H9 (cell line): ENCODE data around the gene ZNF423. TPM values are rescaled to one million over a fixed set of nuclear protein-coding genes. Genes with fewer than 3 reads are reported as not detected.

Experiments
- DNase-seq: peaks from one replicate; pipeline ENCODE4 v3.0.0-alpha.2; 2017
- H2AFZ ChIP-seq: one replicate; pipeline ENCODE4 v1.6.1; 2013; ENCODE audit warnings: mild to moderate bottlenecking, low read length, control low read depth, moderate library complexity
- H2AK5ac ChIP-seq: 2 replicates; pipeline ENCODE4 v1.6.1; 2013; ENCODE audit warnings: low read length, control low read depth, mixed read lengths; ENCODE audit not compliant: insufficient read length
- H2BK120ac ChIP-seq: one replicate; pipeline ENCODE4 v1.6.1; 2013; ENCODE audit warnings: low read depth, mild to moderate bottlenecking, low read length, control low read depth, inconsistent platforms; ENCODE audit not compliant: poor library complexity, severe bottlenecking
- H2BK12ac ChIP-seq: 2 replicates; pipeline ENCODE4 v1.6.1; 2013; ENCODE audit warnings: low read length, control low read depth, mixed read lengths, low read depth; ENCODE audit not compliant: insufficient read length
- H2BK15ac ChIP-seq: 2 replicates; pipeline ENCODE4 v1.6.1; 2013; ENCODE audit warnings: low read depth, low read length, control low read depth
- H2BK20ac ChIP-seq: one replicate; pipeline ENCODE4 v1.6.1; 2013; ENCODE audit warnings: low read depth, mild to moderate bottlenecking, low read length, control low read depth, inconsistent platforms; ENCODE audit not compliant: poor library complexity, severe bottlenecking
- H2BK5ac ChIP-seq: 2 replicates; pipeline ENCODE4 v1.6.1; 2013; ENCODE audit warnings: low read length, control low read depth, mixed read lengths; ENCODE audit not compliant: insufficient read length
- H3K14ac ChIP-seq: 2 replicates; pipeline ENCODE4 v1.6.1; 2013; ENCODE audit warnings: low read length, control low read depth; ENCODE audit not compliant: insufficient read depth
- H3K18ac ChIP-seq: 2 replicates; pipeline ENCODE4 v1.6.1; 2013; ENCODE audit warnings: low read depth, mild to moderate bottlenecking, mixed read lengths, low read length, control low read depth; ENCODE audit not compliant: insufficient read length
- H3K23ac ChIP-seq: 2 replicates; pipeline ENCODE4 v1.6.1; 2013; ENCODE audit warnings: low read length, control low read depth, mixed read lengths, low read depth; ENCODE audit not compliant: insufficient read length
- H3K23me2 ChIP-seq: 2 replicates; pipeline ENCODE4 v1.6.1; 2013; ENCODE audit warnings: low read depth, mild to moderate bottlenecking, mixed read lengths, low read length, control low read depth; ENCODE audit not compliant: insufficient read length, poor library complexity, severe bottlenecking
- H3K27ac ChIP-seq: 2 replicates; pipeline ENCODE4 v1.5.1; 2013; ENCODE audit warnings: low read length, control low read depth, mixed read lengths, low read depth; ENCODE audit not compliant: insufficient read length
- H3K27me3 ChIP-seq: 2 replicates; pipeline ENCODE4 v1.6.1; 2013; ENCODE audit warnings: low read length, control low read depth, inconsistent platforms; ENCODE audit not compliant: insufficient read depth
- H3K4ac ChIP-seq: 2 replicates; pipeline ENCODE4 v1.6.1; 2013; ENCODE audit warnings: low read depth, mild to moderate bottlenecking, control low read depth, inconsistent platforms, low read length, moderate library complexity
- H3K4me1 ChIP-seq: 2 replicates; pipeline ENCODE4 v1.6.1; 2013; ENCODE audit warnings: low read length, control low read depth, inconsistent platforms; ENCODE audit not compliant: insufficient read depth
- H3K4me2 ChIP-seq: 2 replicates; pipeline ENCODE4 v1.6.1; 2013; ENCODE audit warnings: low read length, control low read depth, mixed read lengths; ENCODE audit not compliant: insufficient read length, insufficient read depth
- H3K56ac ChIP-seq: 2 replicates; pipeline ENCODE4 v1.6.1; 2013; ENCODE audit warnings: low read depth, mild to moderate bottlenecking, mixed read lengths, low read length, control low read depth; ENCODE audit not compliant: insufficient read length
- H3K79me1 ChIP-seq: 2 replicates; pipeline ENCODE4 v1.6.1; 2013; ENCODE audit warnings: low read depth, mild to moderate bottlenecking, moderate library complexity, low read length, control low read depth, inconsistent platforms; ENCODE audit not compliant: insufficient read depth, poor library complexity, severe bottlenecking
- H3K79me2 ChIP-seq: 2 replicates; pipeline ENCODE4 v1.6.1; 2013; ENCODE audit warnings: low read length, control low read depth, inconsistent platforms; ENCODE audit not compliant: insufficient read depth
- H3K9ac ChIP-seq: 2 replicates; pipeline ENCODE4 v1.6.1; 2013; ENCODE audit warnings: low read length, control low read depth, mixed read lengths; ENCODE audit not compliant: insufficient read length; ENCODE audit errors: extremely low read depth
- H3K9me3 ChIP-seq: one replicate; pipeline ENCODE4 v1.6.1; 2013; ENCODE audit warnings: low read depth, low read length, inconsistent platforms; ENCODE audit not compliant: control insufficient read depth
- H3T11ph ChIP-seq: one replicate; pipeline ENCODE4 v1.6.1; 2013; ENCODE audit warnings: mild to moderate bottlenecking, low read length, control low read depth, inconsistent platforms
- H4K20me1 ChIP-seq: one replicate; pipeline ENCODE4 v1.6.1; 2013; ENCODE audit not compliant: control insufficient read depth, insufficient read length, insufficient read depth
- H4K5ac ChIP-seq: 2 replicates; pipeline ENCODE4 v1.6.1; 2013; ENCODE audit warnings: low read depth, mild to moderate bottlenecking, mixed read lengths, low read length, control low read depth; ENCODE audit not compliant: insufficient read length
- H4K8ac ChIP-seq: replicated peaks from 2 replicates; pipeline ENCODE4 v1.6.1; 2013; ENCODE audit warnings: low read length, control low read depth, mixed read lengths, low read depth; ENCODE audit not compliant: insufficient read length
- H4K91ac ChIP-seq: 2 replicates; pipeline ENCODE4 v1.6.1; 2013; ENCODE audit warnings: low read depth, mild to moderate bottlenecking, moderate library complexity, mixed read lengths, low read length, control low read depth; ENCODE audit not compliant: insufficient read length
- H3K27ac Mint-ChIP-seq, 3 experiments: 2 replicates in 2 of 3; 3 replicates in 1 of 3; pipeline ENCODE4 v1.8.0; 2020 to 2021; ENCODE audit warnings: mixed read lengths in 3 of 3, mild to moderate bottlenecking in 1 of 3, moderate library complexity in 1 of 3
- H3K27me3 Mint-ChIP-seq: 2 replicates; pipeline ENCODE4 v1.8.0; 2021; ENCODE audit warnings: low read depth, mild to moderate bottlenecking, moderate library complexity, mixed read lengths
- H3K36me3 Mint-ChIP-seq, 3 experiments: 2 replicates in 2 of 3; 3 replicates in 1 of 3; pipeline ENCODE4 v1.8.0; 2020 to 2021; ENCODE audit warnings: low read depth in 3 of 3, mixed read lengths in 3 of 3; ENCODE audit not compliant: insufficient read depth in 1 of 3
- H3K4me1 Mint-ChIP-seq, 2 experiments: 2 replicates each; pipeline ENCODE4 v1.8.0; 2020; ENCODE audit warnings: mixed read lengths in 2 of 2
- H3K4me3 Mint-ChIP-seq, 2 experiments: 2 replicates in 1 of 2; 3 replicates in 1 of 2; pipeline ENCODE4 v1.8.0; 2020 to 2021; ENCODE audit warnings: mild to moderate bottlenecking in 2 of 2, mixed read lengths in 2 of 2, moderate library complexity in 1 of 2
- H3K9me3 Mint-ChIP-seq, 2 experiments: 2 replicates in 1 of 2; 3 replicates in 1 of 2; pipeline ENCODE4 v1.8.0; 2020; ENCODE audit warnings: mild to moderate bottlenecking in 2 of 2, mixed read lengths in 2 of 2, moderate library complexity in 1 of 2
- WGBS: extraction: QIAGEN DNeasy Blood & Tissue Kit; methylation state at CpG from one replicate; pipeline ENCODE4 v1.1.7; 2013; ENCODE audit warnings: missing lambda C conversion rate, low lambda C conversion rate, mixed read lengths; ENCODE audit not compliant: insufficient read length; ENCODE audit errors: extremely low coverage; 5-methylcytosine and 5-hydroxymethylcytosine counted together
- total RNA-seq: library from RNA; stranded (reverse); gene quantifications from 2 replicates; pipeline ENCODE4 v1.2.1, GENCODE V29; 2021
- TF ChIP-seq, protein P1 (sequence below): fragments of 200-600 bp; sonication (generic); conservative IDR thresholded peaks from 3 replicates; pipeline ENCODE4 v1.8.0; 2021; ENCODE audit warnings: antibody characterized with exemption, mild to moderate bottlenecking

ZNF423 gene
- total RNA-seq, 1 experiment from 2014 or later: 51.5 TPM

GRCh38 chr16:49504626-49505025, 351.3 kb downstream of the ZNF423 start:
- H3K18ac ChIP-seq: no peak overlapping the region
- H3K4me2 ChIP-seq: no peak overlapping the region
- no peaks in the 10 kb centered on the region for H3K79me2 ChIP-seq
- H3K14ac ChIP-seq: no peak overlapping the region
- H3K9ac ChIP-seq: no peak overlapping the region
- H4K5ac ChIP-seq: no peak overlapping the region
- no peak overlapping the region for H2BK12ac ChIP-seq
- H3K4me1 Mint-ChIP-seq: peaks cover 0 to 3% of the 10 kb centered on the region in 2 experiments; a peak in 1 of 4 replicates
- no peak overlapping the region; a peak in 1 of 7 replicates for H3K27ac Mint-ChIP-seq
- no peak overlapping the region for H4K8ac ChIP-seq
- no peak for DNase-seq
- H3K27me3 ChIP-seq: no peaks in the 10 kb centered on the region
- H3K23ac ChIP-seq: no peak overlapping the region
- TF ChIP-seq, protein P1, sequence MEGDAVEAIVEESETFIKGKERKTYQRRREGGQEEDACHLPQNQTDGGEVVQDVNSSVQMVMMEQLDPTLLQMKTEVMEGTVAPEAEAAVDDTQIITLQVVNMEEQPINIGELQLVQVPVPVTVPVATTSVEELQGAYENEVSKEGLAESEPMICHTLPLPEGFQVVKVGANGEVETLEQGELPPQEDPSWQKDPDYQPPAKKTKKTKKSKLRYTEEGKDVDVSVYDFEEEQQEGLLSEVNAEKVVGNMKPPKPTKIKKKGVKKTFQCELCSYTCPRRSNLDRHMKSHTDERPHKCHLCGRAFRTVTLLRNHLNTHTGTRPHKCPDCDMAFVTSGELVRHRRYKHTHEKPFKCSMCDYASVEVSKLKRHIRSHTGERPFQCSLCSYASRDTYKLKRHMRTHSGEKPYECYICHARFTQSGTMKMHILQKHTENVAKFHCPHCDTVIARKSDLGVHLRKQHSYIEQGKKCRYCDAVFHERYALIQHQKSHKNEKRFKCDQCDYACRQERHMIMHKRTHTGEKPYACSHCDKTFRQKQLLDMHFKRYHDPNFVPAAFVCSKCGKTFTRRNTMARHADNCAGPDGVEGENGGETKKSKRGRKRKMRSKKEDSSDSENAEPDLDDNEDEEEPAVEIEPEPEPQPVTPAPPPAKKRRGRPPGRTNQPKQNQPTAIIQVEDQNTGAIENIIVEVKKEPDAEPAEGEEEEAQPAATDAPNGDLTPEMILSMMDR: no peak
- H2BK5ac ChIP-seq: no peak overlapping the region
- H2BK20ac ChIP-seq: no peak overlapping the region
- H3K9me3 ChIP-seq: no peaks in the 10 kb centered on the region
- H3K79me1 ChIP-seq: no peaks in the 10 kb centered on the region
- H2BK120ac ChIP-seq: no peak overlapping the region
- no peak overlapping the region for H4K91ac ChIP-seq
- H3K4me1 ChIP-seq: no peaks in the 10 kb centered on the region
- no CpG with 5 or more reads among the region's 2 CpGs for WGBS
- H4K20me1 ChIP-seq: no peaks in the 10 kb centered on the region
- peaks cover 0 to 5% (median 2%) of the 10 kb centered on the region in 3 experiments; a peak in 2 of 7 replicates for H3K36me3 Mint-ChIP-seq
- no peak overlapping the region for H2BK15ac ChIP-seq
- H3K4me3 Mint-ChIP-seq: no peak overlapping the region
- H3K4ac ChIP-seq: no peak overlapping the region
- no peak overlapping the region for H3T11ph ChIP-seq
- H3K56ac ChIP-seq: no peak overlapping the region
- H2AK5ac ChIP-seq: no peak overlapping the region
- no peaks in the 10 kb centered on the region for H3K27me3 Mint-ChIP-seq
- no peak overlapping the region for H3K27ac ChIP-seq
- H3K23me2 ChIP-seq: no peaks in the 10 kb centered on the region
- H3K9me3 Mint-ChIP-seq: no peaks in the 10 kb centered on the region
- H2AFZ ChIP-seq: no peak overlapping the region
